H1 (cell line): ENCODE measurements around the gene MTMR6. TPM values are rescaled to one million over a fixed set of nuclear protein-coding genes. Genes with fewer than 3 reads are reported as not detected.

Experiments
- CBX5 ChIP-seq: fragments of 300-800, 300-1000 bp; sonication (generic); IDR thresholded peaks from 2 replicates; pipeline ENCODE4 v1.7.1; 2016; ENCODE audit warnings: antibody characterized with exemption, low read length, low read depth
- HDAC6 ChIP-seq: IDR thresholded peaks from one replicate; pipeline ENCODE4 v1.7.1; 2012; ENCODE audit warnings: low read depth, mild to moderate bottlenecking, inconsistent platforms, low read length, moderate library complexity
- RAD21 ChIP-seq, 2 experiments: IDR thresholded peaks in 1 of 2; conservative IDR thresholded peaks in 1 of 2; 2 replicates each; pipeline ENCODE4 v1.6.1; 2011; ENCODE audit warnings: low read depth in 2 of 2, low read length in 2 of 2, improper control_type of control experiment in 1 of 2, inconsistent platforms in 1 of 2, mild to moderate bottlenecking in 1 of 2, moderate library complexity in 1 of 2
- polyA plus RNA-seq, 7 experiments: library from polyadenylated mRNA; depleted of rRNA in 3 of 7; stranded (reverse) in 5 of 7; unstranded in 2 of 7; fragments of >200 nt in 5 of 7; fragments of 200-250 nt in 2 of 7; gene quantifications; 1 replicate in 5 of 7; 2 replicates in 1 of 7; 4 replicates in 1 of 7; pipeline versions ENCODE4 v1.2.1 to v1.2.3, GENCODE V29; 2011 to 2013; ENCODE audit warnings: missing spikeins in 2 of 7, mixed read lengths in 2 of 7
- total RNA-seq: library from RNA; stranded (reverse); fragmentation: NEBNext Ultra II Directional; extraction: Animal tissue kit (Norgen Biotek cat#: 25700); gene quantifications from 2 replicates; pipeline ENCODE4 v1.2.1, GENCODE V29; 2021
- TF ChIP-seq, protein P1 (sequence below), 3 experiments: IDR thresholded peaks; 1 replicate in 2 of 3; 2 replicates in 1 of 3; pipeline versions ENCODE4 v1.5.1 to v1.6.1; 2011; ENCODE audit warnings: low read length in 3 of 3, mild to moderate bottlenecking in 3 of 3, inconsistent platforms in 2 of 3, low read depth in 1 of 3, moderate library complexity in 1 of 3; ENCODE audit not compliant: insufficient read depth in 1 of 3; ENCODE audit errors: control extremely low read depth in 1 of 3

Gene MTMR6
- total and polyA plus RNA-seq, 2 of the 8 experiments (the other 6 are each of a cell fraction or from before 2014, with no cell fraction given) = 2.1 to 8.4 TPM

DNA sequence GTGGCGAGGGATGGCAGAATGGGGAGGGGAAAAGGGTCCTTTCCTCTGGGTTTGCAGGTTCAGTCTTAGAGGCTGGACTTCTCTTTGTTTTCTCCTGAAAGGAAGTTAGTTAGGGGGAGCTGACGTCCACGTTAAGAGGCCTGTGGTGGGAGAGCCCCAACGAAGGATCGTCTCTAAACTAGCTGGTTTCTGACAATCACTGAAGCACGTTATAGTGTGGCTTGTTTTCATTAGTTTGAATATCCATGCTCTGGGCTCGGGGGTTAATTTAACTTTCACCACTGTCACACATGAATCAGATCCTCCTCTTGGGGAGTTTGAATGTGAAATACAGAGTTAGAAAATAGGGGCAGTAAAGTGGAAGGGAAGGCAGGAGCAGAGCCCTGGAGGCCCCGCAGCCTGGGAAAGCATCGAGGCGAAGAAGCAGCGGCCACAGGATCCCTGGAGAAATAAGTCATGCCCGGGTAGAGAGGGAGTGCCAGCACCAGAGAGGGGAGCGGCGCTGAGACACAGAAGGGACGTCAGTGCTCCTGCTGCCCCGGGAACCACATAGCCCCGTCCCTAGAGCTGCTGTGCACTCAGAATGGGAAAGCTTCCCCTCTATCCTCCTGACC, 84.1 kb downstream of the MTMR6 start (continued):
- TF ChIP-seq, protein P1, sequence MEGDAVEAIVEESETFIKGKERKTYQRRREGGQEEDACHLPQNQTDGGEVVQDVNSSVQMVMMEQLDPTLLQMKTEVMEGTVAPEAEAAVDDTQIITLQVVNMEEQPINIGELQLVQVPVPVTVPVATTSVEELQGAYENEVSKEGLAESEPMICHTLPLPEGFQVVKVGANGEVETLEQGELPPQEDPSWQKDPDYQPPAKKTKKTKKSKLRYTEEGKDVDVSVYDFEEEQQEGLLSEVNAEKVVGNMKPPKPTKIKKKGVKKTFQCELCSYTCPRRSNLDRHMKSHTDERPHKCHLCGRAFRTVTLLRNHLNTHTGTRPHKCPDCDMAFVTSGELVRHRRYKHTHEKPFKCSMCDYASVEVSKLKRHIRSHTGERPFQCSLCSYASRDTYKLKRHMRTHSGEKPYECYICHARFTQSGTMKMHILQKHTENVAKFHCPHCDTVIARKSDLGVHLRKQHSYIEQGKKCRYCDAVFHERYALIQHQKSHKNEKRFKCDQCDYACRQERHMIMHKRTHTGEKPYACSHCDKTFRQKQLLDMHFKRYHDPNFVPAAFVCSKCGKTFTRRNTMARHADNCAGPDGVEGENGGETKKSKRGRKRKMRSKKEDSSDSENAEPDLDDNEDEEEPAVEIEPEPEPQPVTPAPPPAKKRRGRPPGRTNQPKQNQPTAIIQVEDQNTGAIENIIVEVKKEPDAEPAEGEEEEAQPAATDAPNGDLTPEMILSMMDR (IDR thresholded peaks at IDR 0.05; ENCODE audit: control extremely low read depth in 1 of 3, insufficient read depth in 1 of 3, low read depth in 1 of 3, low read length in 3 of 3) = no peak
- TF ChIP-seq RAD21 (IDR thresholded peaks at IDR 0.05 in 1 of 2, conservative IDR thresholded peaks at IDR 0.05 in 1 of 2; ENCODE audit: low read depth in 2 of 2, low read length in 2 of 2) (no peak), CBX5 (no peak), HDAC6 (no peak)
